HG02938 (cell line): ENCODE data around the gene PSME3IP1.
"Not testable (repeated sequence)": the region's sequence is repeated elsewhere in the genome, so short reads cannot be mapped to it uniquely, and the experiment has no call there.

Experiments
- ATAC-seq: cut with Tn5 transposase; IDR thresholded peaks from one replicate; pipeline ENCODE4 v1.9.1; 2021; ENCODE audit warnings: mild to moderate bottlenecking, moderate library complexity; ENCODE audit not compliant: unreplicated experiment

The PSME3IP1 gene

DNA sequence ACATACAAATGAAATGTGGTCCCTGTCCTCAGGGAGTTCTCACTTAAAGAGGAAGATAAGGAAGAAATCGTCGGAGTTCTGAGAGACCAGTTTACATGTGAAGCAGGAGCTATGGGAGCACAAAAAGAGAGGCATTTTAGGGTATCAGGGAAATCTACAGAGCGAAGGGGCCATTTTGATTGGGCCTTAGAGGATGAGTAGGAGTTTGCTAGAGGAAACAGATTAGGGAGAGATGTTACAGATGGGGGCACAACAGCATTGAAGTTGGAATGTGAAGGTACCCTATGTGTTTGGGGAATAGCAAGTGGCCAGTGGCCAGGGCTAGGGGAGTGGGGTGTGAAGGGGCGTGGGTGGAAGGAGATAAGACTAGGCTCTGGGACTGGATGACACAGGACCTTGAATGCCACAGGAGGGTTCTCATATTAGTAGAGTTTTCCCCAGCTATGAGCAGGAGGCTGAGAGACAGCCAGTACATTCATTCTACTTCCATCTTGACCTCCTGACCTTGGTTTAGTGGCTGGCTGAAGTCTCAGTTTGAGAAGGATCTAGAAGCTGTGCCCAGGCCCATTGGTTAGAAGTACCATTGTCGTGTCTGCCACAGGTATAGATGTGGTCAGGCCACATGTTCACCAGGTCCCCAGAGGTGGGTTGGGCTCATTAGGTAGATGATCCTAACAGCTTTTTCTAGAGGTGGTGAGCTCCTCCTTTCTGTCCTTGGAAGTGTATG lies 58.6 kb downstream of the PSME3IP1 start:
- ATAC-seq, result no peak

- no peak for ATAC-seq
Measured at GRCh38 chr16:57126411-57126810, 59.4 kb downstream of the PSME3IP1 start.

GRCh38 chr16:57125969-57126368 lies 59.9 kb downstream of the PSME3IP1 start:
- no peak for ATAC-seq

DNA sequence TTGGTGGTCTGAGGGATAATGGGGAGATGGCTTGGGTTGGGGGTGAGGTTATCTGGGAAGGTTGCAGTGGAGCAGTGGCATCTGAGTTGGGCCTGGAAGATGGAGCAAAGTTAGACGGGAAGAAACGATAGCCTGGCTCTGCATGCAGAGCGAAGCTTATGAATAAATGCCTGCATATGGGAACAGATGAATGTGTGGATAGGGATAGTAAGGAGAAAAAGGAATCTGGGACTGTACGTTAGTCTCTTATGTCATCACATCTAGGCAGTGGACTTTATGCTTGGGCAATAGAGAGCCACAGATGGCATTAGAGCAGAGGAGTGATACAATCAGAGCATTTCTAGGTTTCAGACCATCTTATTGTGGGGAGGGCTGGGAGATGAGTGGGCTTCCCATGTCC lies 60.5 kb downstream of the PSME3IP1 start:
- no peak for ATAC-seq

DNA sequence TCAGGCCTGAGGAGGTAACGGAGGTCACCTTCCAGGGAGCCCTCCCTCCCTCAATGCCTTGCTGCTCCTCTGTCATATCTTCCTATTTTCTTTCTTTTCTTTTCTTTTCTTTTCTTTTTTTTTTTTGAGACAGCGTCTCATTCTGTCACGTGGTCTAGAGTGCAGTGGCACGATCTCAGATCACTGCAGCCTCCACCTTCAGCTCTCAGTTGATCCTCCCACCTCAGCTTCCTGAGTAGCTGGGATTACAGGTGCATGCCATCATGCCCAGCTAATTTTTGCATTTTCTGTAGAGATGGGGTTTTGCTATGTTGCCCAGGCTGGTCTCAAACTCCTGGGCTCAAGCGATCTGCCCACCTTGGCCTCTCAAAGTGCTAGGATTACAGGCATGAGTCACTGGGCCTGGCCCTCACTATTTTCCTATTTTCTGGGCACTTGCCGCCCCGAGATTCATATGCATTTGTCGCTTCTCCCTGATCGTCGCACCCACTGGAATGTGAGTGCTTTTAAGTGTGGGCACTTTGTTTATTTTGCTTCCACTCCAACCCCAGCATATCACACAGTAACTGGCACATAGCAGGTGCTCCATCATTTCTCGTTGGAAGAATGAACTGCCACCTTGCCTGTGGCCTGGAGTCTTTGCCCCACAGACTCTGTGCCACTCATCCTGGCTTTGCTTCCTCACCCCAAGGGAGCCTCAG lies 61.7 kb downstream of the PSME3IP1 start:
- ATAC-seq, result no peak

- ATAC-seq, result no peak
Measured at GRCh38 chr16:57123216-57123973, 62.4 kb downstream of the PSME3IP1 start.

DNA sequence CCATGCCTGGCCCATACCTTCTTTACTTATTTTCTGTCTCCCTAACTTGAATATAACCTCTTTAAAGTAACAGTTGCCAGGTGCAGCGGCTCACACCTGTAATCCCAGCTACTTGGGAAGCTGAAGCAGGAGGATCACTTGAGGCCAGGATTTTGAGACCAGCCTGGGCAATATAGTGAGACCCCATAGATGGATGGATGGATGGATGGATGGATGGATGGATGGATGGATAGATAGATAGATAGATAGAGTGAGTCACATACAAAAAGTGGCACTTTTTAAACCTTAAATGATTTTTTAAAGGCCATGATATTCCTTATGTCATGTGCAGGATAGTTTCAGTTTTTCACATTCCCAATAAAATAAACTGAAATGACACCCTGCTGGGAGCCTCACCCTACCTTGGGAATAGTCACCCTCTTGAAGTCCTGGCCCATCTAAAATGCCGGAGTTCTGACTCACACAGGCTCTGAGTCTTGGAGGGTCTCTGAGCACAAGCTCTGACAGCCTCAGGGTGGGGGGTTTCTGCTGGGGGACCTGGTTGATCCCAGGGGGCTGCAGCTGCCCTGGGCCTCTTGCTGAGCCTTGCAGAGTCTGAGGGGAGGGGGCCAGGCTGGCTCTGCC lies 67.3 kb downstream of the PSME3IP1 start:
- ATAC-seq, result no peak

GRCh38 chr16:57115514-57116182 lies 70.2 kb downstream of the PSME3IP1 start:
- no peak for ATAC-seq

DNA sequence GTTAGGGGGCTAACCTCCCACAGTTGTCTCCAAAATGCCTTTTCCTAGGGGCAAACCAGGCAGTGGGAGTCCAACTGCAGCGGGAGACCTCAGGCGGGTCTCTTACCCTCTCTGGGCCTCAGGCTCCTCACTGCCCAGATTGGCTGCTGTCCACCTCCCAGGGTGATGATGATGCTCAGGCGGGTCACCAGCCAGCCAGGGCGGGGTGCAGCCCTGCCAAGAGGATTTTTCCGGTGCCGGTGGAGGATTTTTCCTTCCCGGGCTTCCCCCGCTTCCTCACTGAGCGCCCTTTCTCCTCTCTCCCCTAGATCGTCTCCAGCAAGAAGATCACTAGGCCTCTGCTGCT lies 70.7 kb downstream of the PSME3IP1 start:
- no peak for ATAC-seq

DNA sequence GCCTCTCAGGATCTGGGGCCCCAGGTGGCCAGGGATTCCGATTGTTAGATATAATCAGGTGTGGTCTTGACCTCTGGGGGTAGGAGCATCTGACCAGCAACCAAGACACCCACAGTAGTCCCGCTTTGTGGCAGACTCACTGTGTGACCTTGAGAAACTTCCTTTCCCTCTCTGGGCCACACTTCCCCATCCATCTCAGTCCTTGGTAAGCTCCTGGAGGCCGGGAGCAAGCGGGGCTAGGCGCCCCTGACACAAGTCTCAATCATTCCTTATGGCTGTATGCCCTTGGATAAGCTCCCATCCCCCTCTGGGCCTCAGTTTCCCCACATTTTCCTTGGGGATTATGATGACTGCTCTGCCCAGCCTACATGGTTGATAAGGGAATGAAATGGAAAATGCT lies 72.2 kb downstream of the PSME3IP1 start:
- no peak for ATAC-seq

DNA sequence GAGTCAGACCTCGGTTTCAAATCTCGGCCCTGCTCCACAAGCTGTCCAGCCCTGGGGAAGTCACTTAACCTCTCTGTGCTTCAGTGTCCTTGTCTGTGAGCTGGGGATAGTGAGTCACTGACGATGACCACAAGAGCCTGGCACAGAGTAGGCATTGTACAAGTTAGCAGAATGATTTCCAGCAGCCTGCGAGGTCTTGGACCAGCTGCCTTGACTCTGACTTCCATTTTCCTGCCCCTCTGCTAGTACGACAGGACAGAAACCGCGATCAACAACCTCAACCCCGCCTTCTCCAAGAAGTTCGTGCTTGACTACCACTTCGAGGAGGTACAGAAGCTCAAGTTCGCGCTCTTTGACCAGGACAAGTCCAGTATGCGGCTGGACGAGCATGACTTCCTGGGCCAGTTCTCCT lies 72.8 kb downstream of the PSME3IP1 start:
- no peak for ATAC-seq

- ATAC-seq, result no peak
Measured at GRCh38 chr16:57112403-57113041, 73.3 kb downstream of the PSME3IP1 start.

- no peak for ATAC-seq
Measured at GRCh38 chr16:57111420-57111819, 74.4 kb downstream of the PSME3IP1 start.

DNA sequence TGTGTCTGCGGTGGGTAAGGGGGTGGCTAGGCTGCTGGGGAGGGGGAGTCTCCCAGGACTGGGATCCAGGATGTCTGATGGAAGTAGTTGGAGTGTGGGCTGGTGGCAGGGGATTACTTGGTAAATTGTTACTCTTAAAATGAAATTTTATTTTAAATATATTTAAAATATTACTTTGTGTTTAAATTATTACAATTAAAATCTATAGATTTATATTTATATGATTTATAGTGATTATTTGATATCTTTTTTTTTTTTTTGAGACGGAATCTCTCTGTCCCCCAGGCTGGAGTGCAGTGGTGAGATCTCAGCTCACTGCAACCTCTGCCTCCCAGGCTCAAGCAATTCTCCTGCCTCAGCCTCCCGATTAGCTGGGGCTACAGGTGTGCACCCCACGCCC lies 74.9 kb downstream of the PSME3IP1 start:
- ATAC-seq, result no peak

GRCh38 chr16:57109259-57110105 lies 76.4 kb downstream of the PSME3IP1 start:
- ATAC-seq, result not testable (repeated sequence)

- ATAC-seq, result no peak
Measured at GRCh38 chr16:57108432-57108831, 77.4 kb downstream of the PSME3IP1 start.

DNA sequence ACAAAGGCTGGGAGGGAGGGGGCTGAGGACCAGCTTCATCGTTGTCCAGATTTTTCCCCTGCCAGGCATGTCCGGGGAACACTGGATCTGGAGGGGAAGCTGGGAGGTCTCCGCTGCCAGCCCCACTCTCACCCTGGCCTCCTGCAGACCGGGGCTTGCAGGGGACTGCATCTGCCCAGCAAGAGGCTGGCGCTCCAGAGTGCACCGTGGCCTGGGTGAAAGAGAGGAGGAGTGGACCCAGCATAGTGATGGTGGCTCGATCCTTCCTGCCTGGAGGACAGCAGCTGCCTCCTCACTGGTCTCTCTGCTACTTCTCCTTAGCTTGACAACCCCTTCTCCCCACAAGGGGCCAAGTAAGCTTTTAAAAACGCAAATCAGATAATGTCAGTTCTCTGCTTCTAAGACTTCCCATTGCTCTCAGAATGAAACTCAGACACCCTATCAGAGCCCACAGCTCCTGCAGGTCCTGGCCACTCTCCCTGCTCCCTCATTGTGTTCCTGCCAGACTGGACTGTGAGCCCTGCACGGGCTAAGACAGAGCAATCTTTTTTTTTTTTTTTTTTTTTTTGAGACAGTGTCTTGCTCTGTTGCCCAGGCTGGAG lies 78.4 kb downstream of the PSME3IP1 start:
- ATAC-seq, result no peak

DNA sequence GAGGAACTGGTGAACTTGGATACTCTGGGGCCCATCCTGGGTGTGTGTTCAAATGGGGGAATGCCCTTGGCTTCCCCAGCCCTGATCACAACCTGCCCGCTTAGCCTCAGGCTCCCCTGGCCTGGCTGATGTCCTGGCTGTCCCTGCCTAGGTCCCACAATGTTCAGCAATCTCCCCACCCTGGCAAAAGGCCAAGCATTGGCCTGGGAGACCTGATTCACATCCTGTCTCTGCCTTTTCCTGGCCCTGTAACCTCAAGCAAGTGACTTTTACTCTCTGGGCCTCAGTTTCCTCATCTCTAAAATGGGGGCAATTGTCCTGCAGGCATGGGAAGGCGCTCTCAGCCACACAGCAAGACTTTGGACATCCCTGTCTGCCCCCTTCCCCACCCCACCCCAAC lies 79.1 kb downstream of the PSME3IP1 start:
- ATAC-seq, result no peak

DNA sequence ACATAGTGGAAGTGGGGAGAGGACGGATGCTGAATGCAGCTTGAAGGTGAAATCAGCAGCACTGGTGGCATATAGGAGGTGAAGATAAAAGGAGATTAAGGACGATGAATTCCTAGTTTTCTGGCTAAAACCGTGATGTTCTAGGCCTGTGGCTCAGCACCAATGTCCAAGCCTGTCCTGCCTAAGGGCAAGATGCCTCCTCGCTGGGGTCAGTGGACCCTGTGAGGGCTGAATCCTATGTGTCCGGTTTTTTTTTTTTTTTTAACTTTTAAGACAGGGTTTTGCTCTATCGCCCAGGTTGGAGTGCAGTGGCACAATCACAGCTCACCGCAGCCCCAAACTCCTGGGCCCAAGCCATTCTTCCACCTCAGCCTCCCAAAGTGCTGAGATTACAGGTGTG lies 80.7 kb downstream of the PSME3IP1 start:
- no peak for ATAC-seq
